BE2C (cell line): ENCODE results near the gene TMC1.

Experiments used
- DNase-seq: peaks from one replicate; pipeline ENCODE4 v3.0.0-alpha.2; 2020
- H3K27me3 ChIP-seq: fragments of 250-450 bp; sonication (Bioruptor Pico); 2 replicates; pipeline ENCODE4 v1.5.1; 2020; ENCODE audit warnings: mild to moderate bottlenecking
- H3K36me3 ChIP-seq: fragments of 250-450 bp; sonication (Bioruptor Pico); 2 replicates; pipeline ENCODE4 v1.5.1; 2020; ENCODE audit warnings: mild to moderate bottlenecking
- H3K4me1 ChIP-seq: fragments of 250-450 bp; sonication (Bioruptor Pico); 2 replicates; pipeline ENCODE4 v1.5.1; 2020
- H3K4me3 ChIP-seq: 2 replicates; pipeline ENCODE4 v1.5.1; 2011; ENCODE audit warnings: low read depth, low read length
- H3K9me3 ChIP-seq: fragments of 250-450 bp; sonication (Bioruptor Pico); 2 replicates; pipeline ENCODE4 v1.5.1; 2020
- CTCF ChIP-seq: IDR thresholded peaks from 2 replicates; pipeline ENCODE4 v1.5.1; 2012; ENCODE audit warnings: mild to moderate bottlenecking, low read depth, low read length

TMC1 gene

GRCh38 chr9:72680593-72681282, 159.3 kb downstream of the TMC1 start:
- H3K27me3 ChIP-seq: no peaks in the 10 kb centered on the region
- no peaks in the 10 kb centered on the region for H3K9me3 ChIP-seq
- no peak overlapping the region for H3K4me3 ChIP-seq
- H3K36me3 ChIP-seq: no peaks in the 10 kb centered on the region
- no peaks in the 10 kb centered on the region for H3K4me1 ChIP-seq
- DNase-seq: no peak
- TF ChIP-seq CTCF: no peak

DNA sequence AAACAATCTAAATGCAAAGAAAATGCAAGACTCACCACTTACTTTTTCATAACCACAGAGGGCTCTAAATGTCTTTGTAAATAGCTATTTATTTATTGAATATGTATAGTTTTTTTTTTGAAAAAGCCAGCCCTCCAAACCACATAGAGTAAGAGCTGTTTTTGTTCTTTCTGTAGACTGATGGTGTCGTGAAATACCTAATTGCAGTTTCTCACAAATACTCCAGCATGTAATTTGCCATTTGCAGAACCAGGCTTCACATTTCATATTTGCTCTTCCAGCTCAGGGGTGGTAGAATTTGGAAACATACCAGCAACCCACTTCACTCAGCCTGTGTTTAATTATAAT, 159.8 kb downstream of the TMC1 start:
- no peaks in the 10 kb centered on the region for H3K27me3 ChIP-seq
- no peaks in the 10 kb centered on the region for H3K36me3 ChIP-seq
- no peak overlapping the region for H3K4me3 ChIP-seq
- H3K4me1 ChIP-seq: no peaks in the 10 kb centered on the region
- H3K9me3 ChIP-seq: no peaks in the 10 kb centered on the region
- no peak for TF ChIP-seq CTCF
- no peak for DNase-seq

- no peaks in the 10 kb centered on the region for H3K27me3 ChIP-seq
- H3K9me3 ChIP-seq: no peaks in the 10 kb centered on the region
- no peak for DNase-seq
- H3K36me3 ChIP-seq: no peaks in the 10 kb centered on the region
- H3K4me3 ChIP-seq: no peak overlapping the region
- H3K4me1 ChIP-seq: no peaks in the 10 kb centered on the region
- TF ChIP-seq CTCF: no peak
Observed at GRCh38 chr9:72684615-72685014, 163.2 kb downstream of the TMC1 start.

- no peaks in the 10 kb centered on the region for H3K9me3 ChIP-seq
- no peak overlapping the region for H3K4me3 ChIP-seq
- no peaks in the 10 kb centered on the region for H3K27me3 ChIP-seq
- TF ChIP-seq CTCF: no peak
- no peaks in the 10 kb centered on the region for H3K36me3 ChIP-seq
- no peaks in the 10 kb centered on the region for H3K4me1 ChIP-seq
- DNase-seq: no peak
Observed at GRCh38 chr9:72685911-72686310, 164.5 kb downstream of the TMC1 start.

DNA sequence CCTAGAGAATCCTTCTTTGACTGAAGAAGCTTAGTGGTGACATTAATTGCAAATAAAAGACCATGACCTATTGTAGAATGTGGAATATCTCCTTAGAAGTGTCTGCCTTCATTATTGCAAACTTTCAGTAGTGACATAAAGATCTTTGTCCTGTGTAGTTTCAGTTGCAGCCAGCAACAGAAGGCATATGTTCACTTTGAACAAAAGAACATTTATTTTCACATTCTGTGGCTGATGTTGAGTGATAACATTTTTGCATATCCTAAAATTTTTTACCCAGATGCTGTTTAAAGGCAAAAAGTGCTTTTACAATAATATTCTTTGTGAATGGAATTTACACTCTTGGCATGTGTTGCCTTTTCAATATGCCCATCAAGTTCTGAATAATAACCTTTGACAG, 165.9 kb downstream of the TMC1 start:
- Histone ChIP-seq H3K4me1 (no peaks in the 10 kb centered on the region), H3K27me3 (no peaks in the 10 kb centered on the region), H3K4me3 (no peak overlapping the region), H3K36me3 (no peaks in the 10 kb centered on the region), H3K9me3 (no peaks in the 10 kb centered on the region)
- TF ChIP-seq CTCF: no peak
- no peak for DNase-seq

DNA sequence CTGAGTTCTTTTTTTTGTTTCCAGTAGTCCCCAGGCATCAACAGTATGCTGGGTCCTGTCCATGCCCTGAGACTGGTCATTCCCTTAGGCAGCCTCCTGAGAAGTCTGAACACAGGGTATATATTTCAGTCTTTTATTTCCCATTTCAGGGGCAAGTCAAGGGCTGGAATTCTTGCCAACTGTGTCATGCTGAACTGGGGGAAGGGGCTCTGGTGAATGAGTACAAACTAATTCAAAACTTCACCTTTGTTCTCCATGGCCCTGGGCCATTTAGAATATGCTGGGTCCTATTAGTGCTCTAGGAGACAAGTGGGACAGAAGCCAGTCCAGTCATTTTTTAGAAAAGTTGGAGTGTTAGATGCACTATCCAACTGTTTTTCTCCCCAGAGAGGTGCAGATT, 170.3 kb downstream of the TMC1 start:
- Histone ChIP-seq H3K27me3 (no peaks in the 10 kb centered on the region), H3K4me1 (no peaks in the 10 kb centered on the region), H3K36me3 (no peaks in the 10 kb centered on the region), H3K4me3 (no peak overlapping the region), H3K9me3 (no peaks in the 10 kb centered on the region)
- TF ChIP-seq CTCF: no peak
- no peak for DNase-seq
